CD4-positive, alpha-beta T cell treated with Interleukin-4 for 4 hours (primary cell): Measurements from ENCODE around the gene ERC1.
A peak's percentile ranks its signal among the peaks of the same experiment; 100 is the strongest.
"Not testable (repeated sequence)": the region's sequence is repeated elsewhere in the genome, so short reads cannot be mapped to it uniquely, and the experiment has no call there.

Source experiments
- DNase-seq: peaks from one replicate; pipeline ENCODE4 v3.0.0-alpha.2; 2020

The ERC1 gene

GRCh38 chr12:1197264-1198018 lies 206.4 kb downstream of the ERC1 start:
- no peak for DNase-seq

- DNase-seq: not testable (repeated sequence)
Measured at GRCh38 chr12:1198854-1199253, 207.8 kb downstream of the ERC1 start.

GRCh38 chr12:1199700-1200099 lies 208.7 kb downstream of the ERC1 start:
- no peak for DNase-seq

GRCh38 chr12:1201030-1201429 lies 210.0 kb downstream of the ERC1 start:
- no peak for DNase-seq

- DNase-seq: no peak
Measured at GRCh38 chr12:1201886-1202285, 210.9 kb downstream of the ERC1 start.

GRCh38 chr12:1203735-1204019 lies 212.7 kb downstream of the ERC1 start:
- DNase-seq: no peak

- DNase-seq: peak; percentile 46
Measured at GRCh38 chr12:1204581-1205121, 213.6 kb downstream of the ERC1 start.

- DNase-seq: no peak
Measured at GRCh38 chr12:1205512-1206060, 214.6 kb downstream of the ERC1 start.

GRCh38 chr12:1206118-1206734 lies 215.2 kb downstream of the ERC1 start:
- no peak for DNase-seq

- DNase-seq: no peak
Measured at GRCh38 chr12:1207276-1207675, 216.3 kb downstream of the ERC1 start.

GRCh38 chr12:1208719-1209118 lies 217.7 kb downstream of the ERC1 start:
- not testable (repeated sequence) for DNase-seq

- no peak for DNase-seq
Measured at GRCh38 chr12:1212526-1212925, 221.5 kb downstream of the ERC1 start.

GRCh38 chr12:1213205-1213604 lies 222.2 kb downstream of the ERC1 start:
- no peak for DNase-seq

GRCh38 chr12:1213618-1214205 lies 222.7 kb downstream of the ERC1 start:
- no peak for DNase-seq

GRCh38 chr12:1216560-1216959 lies 225.5 kb downstream of the ERC1 start:
- no peak for DNase-seq

GRCh38 chr12:1217191-1217949 lies 226.3 kb downstream of the ERC1 start:
- DNase-seq: no peak

GRCh38 chr12:1218369-1218768 lies 227.3 kb downstream of the ERC1 start:
- no peak for DNase-seq

- no peak for DNase-seq
Measured at GRCh38 chr12:1220127-1221092, 229.4 kb downstream of the ERC1 start.

- no peak for DNase-seq
Measured at GRCh38 chr12:1222858-1223639, 232.0 kb downstream of the ERC1 start.

- no peak for DNase-seq
Measured at GRCh38 chr12:1226951-1227350, 235.9 kb downstream of the ERC1 start.

- no peak for DNase-seq
Measured at GRCh38 chr12:1234073-1234472, 243.1 kb downstream of the ERC1 start.
